OCI-LY7 (cell line): ENCODE measurements around the gene RASSF5. TPM values are rescaled to one million over a fixed set of nuclear protein-coding genes. Genes with fewer than 3 reads are reported as not detected.

ENCODE experiments used
- BruUV-seq: library from RNA; stranded (reverse); fragments of 400-500 nt; replicated peaks from 2 replicates; lab custom pipeline; 2021; lab: Mats Ljungman, UMichigan
- CTCF ChIA-PET: fragments of 300-600 bp; sonication (Branson Sonifier 250); formaldehyde crosslinking; loops from one replicate; lab custom pipeline; 2022; ENCODE audit warnings: antibody characterized with exemption; ENCODE audit not compliant: unreplicated experiment; lab: Charles Lee
- POLR2A ChIA-PET: fragments of 300-600 bp; sonication (Branson Sonifier 250); formaldehyde crosslinking; loops from one replicate; lab custom pipeline; 2022; ENCODE audit warnings: antibody characterized with exemption; lab: Charles Lee
- DNase-seq: peaks from one replicate; pipeline ENCODE4 v3.0.0-alpha.2; 2015; ENCODE audit warnings: low spot score
- H2AFZ ChIP-seq: fragments of 200-600 bp; sonication (generic), shearing (Covaris generic); 2 replicates; pipeline ENCODE4 v1.6.1; 2014; ENCODE audit warnings: mild to moderate bottlenecking, antibody characterized with exemption, low read length, moderate library complexity
- H3K27ac ChIP-seq: fragments of 200-600 bp; sonication (generic); 2 replicates; pipeline ENCODE4 v1.5.1; 2014; ENCODE audit warnings: mixed run types, low read depth, mild to moderate bottlenecking, moderate library complexity, low read length, inconsistent platforms; ENCODE audit not compliant: poor library complexity, severe bottlenecking
- H3K36me3 ChIP-seq: fragments of 200-600 bp; sonication (generic); 2 replicates; pipeline ENCODE4 v1.6.1; 2014; ENCODE audit warnings: mild to moderate bottlenecking, antibody characterized with exemption, low read length, moderate library complexity, mixed read lengths; ENCODE audit not compliant: insufficient read depth
- H3K4me1 ChIP-seq: fragments of 200-600 bp; sonication (generic); 2 replicates; pipeline ENCODE4 v1.5.1; 2014; ENCODE audit warnings: mild to moderate bottlenecking, low read length; ENCODE audit not compliant: insufficient read depth, poor library complexity, severe bottlenecking
- H3K4me2 ChIP-seq: fragments of 200-600 bp; sonication (generic); 2 replicates; pipeline ENCODE4 v1.6.1; 2014; ENCODE audit warnings: mild to moderate bottlenecking, low read length
- H3K4me3 ChIP-seq: fragments of 200-600 bp; sonication (generic); 2 replicates; pipeline ENCODE4 v1.5.1; 2014; ENCODE audit warnings: mild to moderate bottlenecking, low read depth, low read length; ENCODE audit not compliant: poor library complexity, severe bottlenecking
- H3K79me2 ChIP-seq: fragments of 200-600 bp; sonication (generic); 2 replicates; pipeline ENCODE4 v1.6.1; 2016; ENCODE audit warnings: low read depth, mild to moderate bottlenecking, low read length, moderate library complexity, mixed read lengths; ENCODE audit not compliant: insufficient read depth
- H3K9me2 ChIP-seq: fragments of 200-600 bp; sonication (generic); 2 replicates; pipeline ENCODE4 v1.6.1; 2016; ENCODE audit warnings: mild to moderate bottlenecking, low read length, mixed read lengths; ENCODE audit not compliant: insufficient read depth
- H3K9me3 ChIP-seq: fragments of 200-600 bp; sonication (generic); 2 replicates; pipeline ENCODE4 v1.6.1; 2014; ENCODE audit warnings: mild to moderate bottlenecking, mixed run types, low read length, mixed read lengths
- H4K20me1 ChIP-seq: fragments of 200-600 bp; sonication (generic); 2 replicates; pipeline ENCODE4 v1.6.1; 2014; ENCODE audit warnings: mild to moderate bottlenecking, antibody characterized with exemption, low read length, moderate library complexity, mixed read lengths; ENCODE audit not compliant: insufficient read depth
- EZH2phosphoT487 ChIP-seq: fragments of 200-600 bp; sonication (generic); IDR thresholded peaks from 2 replicates; pipeline ENCODE4 v1.6.1; 2018; ENCODE audit warnings: low read depth, borderline replicate concordance, mild to moderate bottlenecking, mixed run types, antibody characterized with exemption, low read length, moderate library complexity, mixed read lengths
- intact Hi-C: fragments of 100-400 bp; cut with micrococcal nuclease; formaldehyde crosslinking; loops from one replicate; pipeline ENCODE4 v1.10.0; 2022; ENCODE audit not compliant: unreplicated experiment
- total RNA-seq, 2 experiments: library from RNA; depleted of rRNA in 1 of 2; stranded (reverse); fragments of >200 nt in 1 of 2; shearing (Covaris generic) in 1 of 2; gene quantifications; 2 replicates each; pipeline ENCODE4 v1.2.3, GENCODE V29; 2014 to 2022
- TF ChIP-seq, protein P1 (sequence below): fragments of 200-600 bp; sonication (generic); conservative IDR thresholded peaks from 2 replicates; pipeline ENCODE4 v1.5.1; 2014; ENCODE audit warnings: mild to moderate bottlenecking, antibody characterized with exemption, low read length, moderate library complexity, mixed read lengths

Gene RASSF5
- total RNA-seq, 2 experiments from 2014 or later: 19.8 to 25.7 TPM

DNA sequence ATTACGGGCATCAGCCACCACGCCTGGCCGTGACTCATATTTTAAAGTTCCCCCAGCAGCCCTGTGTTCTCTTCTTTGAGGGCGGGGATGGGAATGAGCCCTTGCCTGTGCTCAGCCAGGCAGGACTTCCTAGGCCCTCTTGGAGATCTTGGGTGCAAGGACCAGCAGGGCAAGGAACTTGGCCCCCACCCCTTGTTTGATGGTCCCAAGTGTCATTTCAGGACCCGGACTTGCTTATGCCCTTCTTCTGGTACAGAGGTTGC, 9.3 kb downstream of the RASSF5 start:
- no peak for DNase-seq
- no peaks in the 10 kb centered on the region for H3K9me2 ChIP-seq
- H3K79me2 ChIP-seq: no peaks in the 10 kb centered on the region
- no peak overlapping the region for H2AFZ ChIP-seq
- no peak overlapping the region for H3K4me2 ChIP-seq
- TF ChIP-seq EZH2phosphoT487: no peak
- TF ChIP-seq, protein P1, sequence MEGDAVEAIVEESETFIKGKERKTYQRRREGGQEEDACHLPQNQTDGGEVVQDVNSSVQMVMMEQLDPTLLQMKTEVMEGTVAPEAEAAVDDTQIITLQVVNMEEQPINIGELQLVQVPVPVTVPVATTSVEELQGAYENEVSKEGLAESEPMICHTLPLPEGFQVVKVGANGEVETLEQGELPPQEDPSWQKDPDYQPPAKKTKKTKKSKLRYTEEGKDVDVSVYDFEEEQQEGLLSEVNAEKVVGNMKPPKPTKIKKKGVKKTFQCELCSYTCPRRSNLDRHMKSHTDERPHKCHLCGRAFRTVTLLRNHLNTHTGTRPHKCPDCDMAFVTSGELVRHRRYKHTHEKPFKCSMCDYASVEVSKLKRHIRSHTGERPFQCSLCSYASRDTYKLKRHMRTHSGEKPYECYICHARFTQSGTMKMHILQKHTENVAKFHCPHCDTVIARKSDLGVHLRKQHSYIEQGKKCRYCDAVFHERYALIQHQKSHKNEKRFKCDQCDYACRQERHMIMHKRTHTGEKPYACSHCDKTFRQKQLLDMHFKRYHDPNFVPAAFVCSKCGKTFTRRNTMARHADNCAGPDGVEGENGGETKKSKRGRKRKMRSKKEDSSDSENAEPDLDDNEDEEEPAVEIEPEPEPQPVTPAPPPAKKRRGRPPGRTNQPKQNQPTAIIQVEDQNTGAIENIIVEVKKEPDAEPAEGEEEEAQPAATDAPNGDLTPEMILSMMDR: no peak
- H3K4me1 ChIP-seq: no peaks in the 10 kb centered on the region
- ChIA-PET POLR2A (no interaction called here), CTCF (no interaction called here)
- intact Hi-C loops: no loop called here
- no peak overlapping the region for H3K4me3 ChIP-seq
- no peaks in the 10 kb centered on the region for H3K9me3 ChIP-seq
- H4K20me1 ChIP-seq: no peaks in the 10 kb centered on the region
- no peaks in the 10 kb centered on the region for H3K36me3 ChIP-seq
- BruUV-seq: no TSS peak
- H3K27ac ChIP-seq: no peak overlapping the region

DNA sequence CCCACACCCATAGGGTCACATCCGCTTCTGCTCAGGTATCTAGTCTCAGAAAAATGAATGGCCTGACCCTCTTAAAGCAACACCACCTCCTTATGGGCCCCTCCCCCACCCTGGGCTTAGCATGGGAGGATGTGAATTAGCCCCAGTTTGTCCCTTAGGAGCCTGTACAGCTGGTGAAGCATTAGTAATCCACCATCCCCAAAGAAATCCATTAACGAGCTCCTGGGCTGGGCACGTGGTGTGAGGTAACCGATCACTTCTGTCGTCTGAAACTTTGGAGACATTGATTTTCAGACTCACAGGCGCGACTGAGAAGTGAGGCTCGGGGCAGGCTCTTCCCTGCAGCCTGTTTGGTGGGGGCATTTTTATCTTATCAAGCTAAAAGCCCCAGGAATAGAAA, 10.5 kb downstream of the RASSF5 start:
- no peak overlapping the region for H2AFZ ChIP-seq
- no peaks in the 10 kb centered on the region for H3K9me2 ChIP-seq
- no peak for TF ChIP-seq EZH2phosphoT487
- TF ChIP-seq, protein P1: no peak
- no TSS peak for BruUV-seq
- ChIA-PET POLR2A (interaction anchor here (0.5 kb wide), 1 partner anchor 28 kb away, joined by 3 read pairs; no protein-coding TSS in a partner anchor), CTCF (interaction anchor here (0.7 kb wide), 1 partner anchor 19 kb away, joined by 3 read pairs; no protein-coding TSS in a partner anchor)
- H3K9me3 ChIP-seq: no peaks in the 10 kb centered on the region
- no peaks in the 10 kb centered on the region for H3K4me1 ChIP-seq
- H3K4me2 ChIP-seq: no peak overlapping the region
- H3K79me2 ChIP-seq: no peaks in the 10 kb centered on the region
- no peak overlapping the region for H3K27ac ChIP-seq
- DNase-seq: no peak
- H3K36me3 ChIP-seq: no peaks in the 10 kb centered on the region
- intact Hi-C loops: no loop called here
- H4K20me1 ChIP-seq: no peaks in the 10 kb centered on the region
- no peak overlapping the region for H3K4me3 ChIP-seq

DNA sequence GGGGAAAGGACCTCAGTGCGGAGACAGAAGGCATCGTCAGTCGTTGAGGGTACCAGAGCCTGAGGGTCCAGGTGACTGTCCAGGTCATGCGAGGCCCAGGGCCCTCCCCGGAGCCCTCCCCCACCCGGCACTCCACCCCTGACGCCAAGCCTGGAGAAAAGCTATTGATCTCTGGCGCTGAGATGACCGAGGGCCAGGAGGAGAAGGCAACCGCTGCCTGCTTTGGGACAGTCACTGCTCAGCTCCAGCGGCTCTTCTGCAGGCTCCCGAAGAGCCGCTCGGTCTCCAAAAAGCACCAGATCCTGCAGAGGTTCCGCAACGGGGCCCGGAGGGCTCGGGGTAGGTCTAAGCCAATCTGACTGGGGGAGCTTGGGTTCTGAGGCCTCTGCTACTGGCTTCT, 10.9 kb downstream of the RASSF5 start:
- Histone ChIP-seq H3K27ac (no peak overlapping the region), H3K4me3 (no peak overlapping the region), H3K4me1 (no peaks in the 10 kb centered on the region), H3K9me3 (no peaks in the 10 kb centered on the region), H3K36me3 (no peaks in the 10 kb centered on the region), H3K4me2 (no peak overlapping the region), H3K79me2 (no peaks in the 10 kb centered on the region), H2AFZ (no peak overlapping the region), H4K20me1 (no peaks in the 10 kb centered on the region), H3K9me2 (no peaks in the 10 kb centered on the region)
- intact Hi-C loops: no loop called here
- TF ChIP-seq EZH2phosphoT487: no peak
- TF ChIP-seq, protein P1: no peak
- ChIA-PET CTCF (no interaction called here), POLR2A (interaction anchor here (0.5 kb wide), 1 partner anchor 27 kb away, joined by 3 read pairs; no protein-coding TSS in a partner anchor)
- no peak for DNase-seq
- no TSS peak for BruUV-seq
